Fibroblast of skin of abdomen (primary cell): ENCODE measurements around the gene FBP2.
"Not testable (repeated sequence)": the region's sequence is repeated elsewhere in the genome, so short reads cannot be mapped to it uniquely, and the experiment has no call there.

Experiments
- DNase-seq: peaks from one replicate; pipeline ENCODE4 v3.0.0-alpha.2; 2013

FBP2 gene

DNA sequence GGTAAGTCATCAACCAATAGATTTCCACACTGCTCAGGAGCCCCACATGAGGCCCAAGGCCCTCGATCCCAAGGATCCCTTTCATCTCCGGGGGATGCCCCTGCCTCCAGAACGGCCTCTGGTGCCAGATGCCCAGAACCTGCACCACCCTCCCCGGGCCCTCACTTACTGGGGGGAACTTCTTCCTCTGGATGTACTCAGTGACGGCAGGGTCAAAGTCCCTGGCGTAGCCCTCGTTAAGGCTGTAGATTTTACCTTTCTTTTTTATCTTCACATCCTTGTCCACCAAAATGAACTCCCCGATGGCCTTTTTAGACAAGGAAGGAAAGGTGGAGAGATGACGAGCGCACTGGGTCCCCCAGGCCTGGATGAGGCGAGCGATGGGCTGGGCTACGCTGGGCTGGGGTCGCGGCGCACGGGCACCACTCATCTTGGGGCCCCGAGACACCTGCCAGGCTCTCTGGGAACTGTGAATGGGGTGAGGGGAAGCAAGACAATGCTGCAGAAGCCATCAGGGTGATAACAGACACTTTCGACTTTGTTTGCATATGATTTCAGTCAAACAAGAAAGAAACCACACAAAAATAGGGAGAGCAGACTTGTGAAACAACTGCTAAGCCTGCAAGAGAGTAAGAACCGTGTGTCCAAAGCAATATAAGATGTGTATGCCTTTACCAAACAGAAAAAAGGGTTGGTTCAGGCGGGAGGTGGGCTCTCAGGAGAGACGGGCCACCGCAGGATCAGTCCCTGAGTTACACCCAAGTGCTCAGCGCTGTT, 13.2 kb upstream of the FBP2 start:
- no peak for DNase-seq

DNA sequence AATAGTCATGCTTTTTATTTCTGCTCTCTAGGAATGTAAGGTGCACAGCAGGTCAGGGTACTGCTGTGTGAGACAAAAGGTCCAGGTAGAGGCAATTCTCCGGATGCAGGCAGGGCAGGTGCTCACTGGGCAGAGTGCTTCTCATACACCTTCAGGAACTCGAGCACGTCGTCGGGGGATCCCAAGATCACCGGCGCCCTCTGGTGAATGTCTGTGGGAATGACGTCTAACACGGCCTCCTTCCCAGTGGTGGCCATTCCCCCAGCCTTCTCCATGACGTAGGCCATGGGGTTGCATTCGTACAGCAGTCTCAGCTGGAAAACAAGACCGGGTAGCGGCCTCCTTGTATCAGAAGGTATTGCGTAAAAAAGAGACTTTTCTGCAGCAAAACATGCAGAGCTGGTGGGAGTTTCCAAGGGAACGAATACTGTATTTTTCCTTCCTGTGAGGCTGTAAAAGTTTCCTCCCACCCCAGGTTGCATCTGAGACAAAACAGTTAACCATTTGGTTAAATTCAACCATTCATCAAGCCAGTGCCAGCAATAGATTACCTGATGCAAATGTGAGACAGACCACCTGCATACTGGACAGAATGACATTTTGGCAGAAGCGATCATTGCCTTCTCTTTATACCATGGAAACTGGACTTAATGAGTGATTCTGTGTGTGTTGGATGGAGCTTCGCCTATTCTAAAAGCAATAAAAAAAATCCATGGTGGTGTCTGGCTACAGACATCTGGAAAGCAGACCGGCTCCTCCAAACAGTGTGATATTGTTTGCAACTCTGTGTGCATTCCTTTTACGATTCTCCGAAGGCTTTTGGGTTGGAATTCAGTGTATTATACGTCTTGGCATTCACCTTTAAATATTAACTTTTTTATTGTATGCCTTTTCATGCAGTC, 9.9 kb upstream of the FBP2 start:
- peak; percentile 49 for DNase-seq

DNA sequence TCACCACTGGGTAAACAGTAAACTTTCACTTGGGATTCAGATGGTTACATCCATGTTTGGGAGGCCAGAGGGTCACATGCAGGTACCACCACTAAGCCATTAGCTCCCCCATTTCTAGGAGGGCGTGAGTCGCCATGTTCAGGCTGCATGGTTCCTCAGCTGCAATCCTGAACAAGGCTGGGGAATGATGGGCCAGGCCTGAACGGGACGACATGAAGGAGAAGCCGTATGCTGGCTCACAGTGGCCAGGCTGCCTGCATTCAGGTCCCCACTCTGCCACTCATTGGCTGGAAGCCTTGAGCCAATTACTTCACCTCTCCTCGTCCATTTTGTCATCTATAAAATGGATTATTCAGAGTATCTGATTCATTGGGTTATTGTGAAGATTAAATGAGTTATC, 9.0 kb upstream of the FBP2 start:
- DNase-seq = no peak

DNA sequence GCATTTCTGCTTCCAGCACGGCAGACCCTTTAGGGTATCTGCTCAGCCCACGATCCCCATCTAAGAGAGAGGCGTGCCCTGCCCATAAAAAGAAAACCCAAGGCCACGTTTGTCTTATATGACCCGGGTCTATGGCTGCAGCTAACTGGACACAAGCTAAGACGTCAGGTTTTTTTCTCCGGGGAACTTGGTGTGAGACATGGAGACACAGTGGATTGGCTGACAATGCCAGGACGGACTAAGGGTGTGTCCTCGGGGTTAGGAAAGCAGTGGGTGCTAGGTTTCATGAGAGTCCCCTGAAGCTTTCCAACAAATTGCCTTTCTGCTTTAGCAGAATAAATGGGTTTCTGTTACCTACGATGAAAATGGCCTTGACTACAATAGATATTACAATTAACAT, 7.1 kb upstream of the FBP2 start:
- no peak for DNase-seq

DNA sequence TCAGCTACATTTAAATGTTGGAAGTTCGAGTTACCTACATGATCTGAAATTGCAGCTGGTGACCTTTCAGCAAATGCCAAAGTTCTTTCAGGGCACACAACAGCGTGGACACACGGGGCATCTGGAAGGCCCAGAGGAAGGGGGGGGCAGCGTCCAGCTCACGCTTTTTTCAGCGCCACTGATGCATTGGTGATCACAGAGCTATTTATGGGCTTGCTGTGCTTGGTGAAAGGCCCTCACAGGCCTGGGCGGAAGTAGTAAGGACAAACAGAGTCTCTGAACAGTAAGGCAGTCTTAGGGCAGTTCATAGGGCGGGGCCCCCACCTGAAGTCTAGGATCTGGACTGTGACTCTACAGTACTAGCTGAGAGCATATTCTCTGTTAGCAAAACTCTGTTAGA, 6.6 kb upstream of the FBP2 start:
- no peak for DNase-seq

DNA sequence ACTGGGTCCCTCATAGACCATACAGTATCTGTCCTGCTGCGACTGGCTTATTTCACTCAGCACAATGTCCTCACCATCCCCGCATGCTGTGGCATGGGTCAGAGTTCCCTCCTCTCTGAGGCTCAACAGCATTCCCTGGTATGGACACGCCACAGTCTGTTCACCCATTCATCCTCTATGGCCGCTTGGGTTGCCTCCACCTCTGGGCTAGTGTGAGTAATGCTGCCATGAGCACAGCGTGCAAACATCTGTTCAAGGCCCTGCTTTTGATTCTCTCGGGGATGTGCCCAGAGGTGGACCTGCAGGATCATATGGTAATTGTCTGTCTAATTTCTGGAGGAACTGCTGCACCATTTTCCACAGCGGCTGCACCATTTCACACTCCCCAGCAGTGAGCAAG, 5.5 kb upstream of the FBP2 start:
- DNase-seq = no peak

DNA sequence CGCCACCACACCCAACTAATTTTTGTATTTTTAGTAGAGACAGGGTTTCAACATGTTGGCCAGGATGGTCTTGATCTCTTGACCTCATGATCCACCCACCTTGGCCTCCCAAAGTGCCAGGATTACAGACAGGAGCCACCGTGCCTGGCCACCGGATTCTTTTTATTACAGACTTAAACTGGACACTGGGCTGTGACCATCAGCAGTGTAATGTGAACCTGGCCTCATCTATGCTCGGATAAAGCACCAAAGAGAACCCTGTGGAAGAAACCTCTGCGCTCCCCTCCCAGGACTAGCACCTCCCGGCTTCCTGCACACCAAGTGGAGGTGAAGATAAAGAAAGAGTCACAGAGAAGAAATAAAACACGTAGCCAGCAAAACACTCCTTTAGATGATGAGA, 941 bp downstream of the FBP2 start:
- DNase-seq = not testable (repeated sequence)

DNA sequence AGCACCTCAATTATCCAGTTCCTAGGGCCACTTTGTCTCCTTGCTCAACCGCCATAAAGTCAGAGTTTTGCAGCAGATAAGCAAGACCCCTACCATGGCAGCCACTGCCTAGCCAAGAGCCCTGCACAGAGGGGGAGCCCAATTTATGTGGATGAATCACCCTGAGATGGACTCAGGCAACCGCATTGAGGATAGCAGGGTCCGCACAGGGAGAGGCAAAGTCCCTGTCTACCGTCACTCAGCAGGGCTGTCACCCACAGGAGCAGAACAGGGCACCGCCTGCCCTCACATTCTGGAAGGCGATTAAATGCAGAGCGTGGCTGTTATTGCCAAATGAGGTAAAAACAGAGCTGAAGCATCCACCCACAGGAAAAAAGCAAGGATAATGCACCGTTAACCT, 1.7 kb downstream of the FBP2 start:
- no peak for DNase-seq

DNA sequence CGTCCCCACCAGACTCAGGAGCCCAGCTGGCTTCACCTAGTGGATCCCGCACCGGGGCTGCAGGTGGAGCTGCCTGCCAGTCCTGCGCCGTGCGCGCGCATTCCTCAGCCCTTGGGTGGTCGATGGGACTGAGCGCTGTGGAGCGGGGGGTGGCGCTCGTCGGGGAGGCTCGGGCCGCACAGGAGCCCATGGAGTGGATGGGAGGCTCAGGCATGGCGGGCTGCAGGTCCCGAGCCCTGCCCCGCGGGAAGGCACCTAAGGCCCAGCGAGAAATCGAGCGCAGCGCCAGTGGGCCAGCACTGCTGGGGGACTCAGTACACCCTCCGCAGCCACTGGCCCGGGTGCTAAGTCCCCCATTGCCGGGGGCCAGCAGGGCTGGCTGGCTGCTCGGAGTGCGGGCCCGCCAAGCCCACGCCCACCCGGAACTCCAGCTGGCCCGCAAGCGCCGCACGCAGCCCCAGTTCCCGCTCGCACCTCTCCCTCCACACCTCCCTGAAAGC, 2.5 kb downstream of the FBP2 start:
- DNase-seq = not testable (repeated sequence)

DNA sequence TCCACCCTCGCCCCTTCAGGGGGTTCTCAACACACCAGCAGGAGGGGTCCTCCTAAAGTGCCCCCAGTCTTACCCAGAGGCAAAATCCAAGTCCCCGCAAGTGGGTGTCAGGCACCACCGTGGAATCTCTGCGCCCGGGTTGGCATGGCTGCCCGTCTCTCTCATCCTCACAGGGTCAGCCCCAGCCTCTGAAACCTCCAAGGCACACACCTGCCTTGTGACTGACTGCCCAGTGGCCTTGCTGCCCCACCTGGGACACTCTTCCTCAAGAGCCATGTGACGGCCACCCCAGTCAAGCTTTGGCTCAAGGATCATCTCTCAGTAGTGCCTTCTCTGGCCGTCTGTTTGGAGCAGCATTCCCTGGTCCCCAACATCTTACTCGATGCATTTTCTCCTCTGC, 4.9 kb downstream of the FBP2 start:
- no peak for DNase-seq

DNA sequence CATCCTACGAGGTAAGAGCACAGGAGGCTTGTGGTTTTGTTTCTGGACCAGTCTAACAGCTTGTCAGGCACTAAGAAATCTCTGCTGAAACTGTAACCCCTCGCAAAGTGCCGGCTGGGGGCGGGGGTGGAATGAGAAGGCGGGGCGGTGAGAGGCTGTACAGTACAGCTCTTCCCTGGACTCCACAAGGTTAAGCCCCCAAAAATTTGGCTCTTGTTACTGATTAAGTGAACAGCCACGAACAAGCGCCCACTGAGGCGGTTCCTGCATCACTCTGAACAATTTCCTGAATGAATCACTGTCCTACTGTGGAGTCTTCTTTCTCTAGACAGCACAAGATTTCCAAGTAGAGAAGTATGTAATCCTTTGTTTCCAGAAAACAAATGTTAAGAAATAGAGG, 6.8 kb downstream of the FBP2 start:
- DNase-seq = peak; percentile 48

DNA sequence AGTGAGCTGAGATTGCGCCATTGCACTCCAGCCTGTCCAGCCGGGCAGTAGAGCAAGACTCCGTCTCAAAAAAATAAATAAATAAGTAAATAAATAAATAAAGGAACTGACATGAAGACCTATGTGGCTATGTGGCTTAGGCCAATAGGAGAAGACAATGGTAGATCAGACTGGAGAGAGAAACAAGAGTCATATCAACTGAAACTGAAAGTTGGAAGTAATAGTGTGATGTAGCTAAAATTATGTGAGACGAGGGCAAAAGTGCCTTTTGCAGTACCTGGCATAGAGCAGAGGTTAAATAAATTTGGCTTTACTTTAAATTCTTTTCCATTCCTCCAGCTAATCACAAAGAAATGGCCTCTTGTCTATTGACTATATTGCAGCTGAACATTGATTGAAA, 7.3 kb downstream of the FBP2 start:
- no peak for DNase-seq

DNA sequence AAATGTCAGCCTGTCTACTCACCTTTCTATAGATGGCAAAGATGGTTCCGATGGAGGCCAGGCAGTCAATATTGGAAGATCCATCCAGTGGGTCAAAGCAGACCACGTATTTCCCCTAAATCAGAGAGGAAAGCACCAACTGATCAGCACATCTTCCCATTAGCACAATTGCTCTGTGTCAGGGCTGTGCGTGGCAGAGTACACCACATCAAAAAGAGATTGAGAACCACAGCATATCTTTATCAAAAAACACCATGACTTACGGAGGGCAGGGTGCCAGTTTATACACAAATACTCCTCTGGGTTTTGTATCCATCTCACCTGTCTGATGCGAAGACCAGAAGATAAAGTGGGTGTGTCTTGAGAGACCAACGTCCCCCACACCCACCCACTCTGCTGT, 9.1 kb downstream of the FBP2 start:
- DNase-seq = no peak

DNA sequence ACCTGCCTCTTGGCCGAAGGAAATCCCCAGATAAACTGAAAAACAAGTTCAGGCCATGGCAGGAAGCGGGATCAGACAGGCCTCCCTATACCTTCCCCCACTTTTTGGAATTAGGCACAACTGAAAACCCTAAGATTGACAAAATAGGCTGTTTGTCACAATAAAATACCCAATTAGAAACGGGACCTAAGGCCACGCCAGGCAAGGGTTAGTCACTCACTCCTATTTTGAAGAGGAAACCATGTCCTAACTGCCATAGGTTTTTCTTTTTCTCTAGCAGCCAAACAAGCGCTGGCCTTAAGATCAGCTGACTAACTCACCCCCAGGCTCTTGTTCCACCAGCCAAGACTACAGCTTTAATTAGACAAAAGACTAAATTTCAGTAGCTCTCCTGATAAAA, 11.9 kb downstream of the FBP2 start:
- no peak for DNase-seq

DNA sequence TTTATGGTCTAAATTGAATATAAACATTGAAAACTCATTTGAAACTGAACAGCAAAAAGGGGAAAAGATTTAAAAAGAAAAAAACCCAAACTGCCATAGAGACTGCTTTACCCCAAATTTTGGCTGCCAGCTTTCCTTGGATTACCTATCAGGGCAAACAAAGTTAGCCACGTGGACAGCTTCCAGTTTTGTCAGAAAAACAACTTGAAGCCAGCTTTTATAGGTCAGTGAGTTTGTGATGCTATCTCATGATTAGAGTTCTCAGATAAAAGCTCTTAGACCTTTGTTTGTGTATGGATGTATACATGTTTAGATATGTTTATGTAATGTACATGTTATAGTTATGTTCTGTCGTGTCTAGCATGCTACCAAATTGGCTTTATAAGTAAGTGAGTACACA, 16.1 kb downstream of the FBP2 start:
- DNase-seq = no peak

DNA sequence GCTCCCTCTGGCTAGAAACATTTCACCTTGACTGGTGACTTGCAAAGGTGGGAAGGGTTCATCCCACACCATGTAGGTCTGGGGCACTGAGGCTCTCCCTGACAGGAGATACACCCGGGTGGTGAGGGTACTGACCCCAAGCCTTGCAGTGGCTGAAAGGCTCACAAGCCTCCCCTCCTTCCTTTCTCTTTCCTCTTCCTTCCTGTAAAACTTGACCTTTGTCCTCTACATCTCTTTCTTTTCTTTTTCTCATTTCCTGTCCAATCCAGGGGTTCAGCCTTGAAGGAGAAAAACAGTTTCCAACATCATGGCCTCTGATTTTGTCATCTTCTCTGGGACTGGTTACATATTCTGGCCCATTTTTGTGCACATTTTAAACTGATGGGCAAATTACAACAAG, 16.6 kb downstream of the FBP2 start:
- DNase-seq = no peak

DNA sequence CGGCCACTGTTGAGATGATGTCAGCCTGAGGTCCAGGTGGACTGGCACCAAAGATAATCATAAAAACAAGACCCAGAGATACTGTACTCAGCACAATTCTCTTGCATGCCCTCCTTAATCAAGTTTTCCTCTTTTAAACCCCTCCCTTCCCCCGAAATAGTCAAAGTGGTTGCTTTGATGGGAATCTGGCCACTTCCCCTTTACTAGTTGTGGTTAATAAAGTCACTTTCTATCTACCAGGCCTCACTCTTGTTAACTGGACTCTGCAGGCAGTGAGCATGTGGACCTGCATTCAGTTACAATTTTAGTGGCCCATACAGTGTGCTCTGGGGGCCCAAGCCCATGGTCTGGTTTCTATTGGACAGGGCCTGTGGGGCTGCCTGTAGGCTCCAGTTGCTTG, 17.5 kb downstream of the FBP2 start:
- DNase-seq = no peak

DNA sequence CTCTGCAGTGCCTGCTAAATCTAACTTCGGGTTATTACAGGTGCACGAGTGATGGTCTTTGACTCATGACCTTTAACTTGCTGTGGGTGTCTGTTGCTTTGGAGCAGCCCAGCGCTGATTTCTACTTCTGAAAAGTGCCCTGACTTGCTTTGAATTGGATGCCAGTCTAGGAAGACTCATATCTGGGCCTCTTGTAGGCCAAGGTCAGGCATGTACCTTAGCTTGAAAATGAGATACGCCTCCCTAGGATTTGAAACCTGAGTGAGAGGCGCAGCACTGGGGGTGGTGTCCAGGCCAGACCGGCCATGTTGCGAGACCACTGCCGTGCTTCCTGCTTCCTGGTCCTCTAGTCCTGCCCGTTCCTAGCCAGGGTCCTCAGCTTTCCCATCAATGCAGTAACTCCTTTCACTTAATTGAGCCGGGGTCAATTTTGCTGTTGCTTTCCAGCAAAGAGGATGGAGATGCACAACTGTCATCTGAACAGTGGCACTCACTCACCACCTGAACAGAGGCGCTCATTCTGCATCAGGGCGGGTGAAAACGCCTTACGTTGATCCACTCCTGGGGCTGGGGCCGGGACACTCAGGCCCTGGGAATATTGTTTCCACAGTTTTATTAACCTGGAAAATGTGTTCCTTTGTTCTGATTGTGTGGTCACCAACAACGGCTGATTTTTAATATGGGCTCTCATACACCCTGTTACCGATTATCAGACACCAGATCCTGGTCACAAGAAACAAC, 24.5 kb downstream of the FBP2 start:
- no peak for DNase-seq

DNA sequence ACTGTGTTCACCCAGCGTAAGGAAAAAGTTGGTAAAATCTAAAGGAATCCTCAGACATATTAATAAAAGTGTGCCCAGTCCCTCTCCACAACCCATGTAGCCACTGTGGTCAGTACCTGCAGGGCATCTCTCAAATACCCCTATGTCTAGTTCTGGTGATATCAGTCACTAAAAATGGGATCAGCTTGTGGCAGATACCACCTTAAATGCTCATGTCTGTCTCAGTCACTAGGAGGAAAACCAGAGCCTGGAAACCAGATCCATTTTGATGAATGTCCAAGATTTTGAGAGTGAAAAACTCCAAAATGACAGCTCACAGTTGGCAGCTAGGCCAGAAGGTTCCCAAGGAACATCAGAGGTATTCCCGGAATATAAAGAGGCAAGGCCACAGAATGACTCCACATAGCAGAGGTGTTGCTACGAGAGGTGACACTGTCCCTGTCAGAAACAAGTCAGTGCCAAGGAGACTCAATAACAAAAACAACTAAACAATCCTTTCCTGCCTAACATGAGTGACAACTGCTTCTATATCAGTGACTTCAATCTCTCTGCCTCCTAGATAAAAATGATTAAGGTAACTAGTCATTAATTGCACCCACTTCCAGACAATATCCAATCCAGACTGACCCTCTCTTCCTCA, 25.3 kb downstream of the FBP2 start:
- DNase-seq = no peak

DNA sequence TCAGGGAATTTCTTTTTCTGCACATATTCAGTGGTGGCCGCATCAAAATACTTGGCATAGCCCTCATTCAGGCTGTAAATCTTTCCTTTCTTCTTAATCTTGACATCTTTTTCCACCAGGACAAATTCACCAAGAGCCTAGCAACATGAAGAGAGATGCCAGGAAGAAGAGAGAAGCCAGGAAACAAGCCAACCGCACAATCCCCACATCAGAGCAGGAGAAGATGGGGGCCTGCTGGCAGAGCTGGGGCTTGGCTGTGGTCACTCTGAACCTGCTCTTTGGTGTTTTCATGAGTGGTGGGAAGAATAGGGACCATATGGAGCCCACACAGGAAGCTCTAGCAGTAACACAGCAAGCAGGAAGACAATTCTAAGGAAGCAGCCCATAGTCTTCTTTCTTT, 26.4 kb downstream of the FBP2 start:
- no peak for DNase-seq

DNA sequence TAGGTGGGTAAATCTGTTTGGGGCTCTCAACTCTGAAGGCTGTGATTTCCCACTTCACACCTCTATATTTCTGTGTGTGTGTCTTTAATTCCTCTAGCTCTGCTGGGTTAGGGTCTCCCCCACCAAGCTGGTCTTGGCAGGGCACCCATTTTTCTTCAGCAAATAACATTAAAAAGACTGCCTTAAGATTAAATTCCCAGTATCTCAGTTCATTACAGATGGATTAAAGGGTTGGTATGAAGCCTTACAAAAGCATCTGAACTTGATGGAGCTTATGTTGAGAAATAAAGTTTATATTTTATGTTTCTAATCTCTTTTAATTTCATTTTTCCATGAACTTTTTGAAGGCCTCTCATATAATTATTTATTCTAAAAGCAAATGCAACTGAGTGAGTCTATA, 27.1 kb downstream of the FBP2 start:
- DNase-seq = no peak

DNA sequence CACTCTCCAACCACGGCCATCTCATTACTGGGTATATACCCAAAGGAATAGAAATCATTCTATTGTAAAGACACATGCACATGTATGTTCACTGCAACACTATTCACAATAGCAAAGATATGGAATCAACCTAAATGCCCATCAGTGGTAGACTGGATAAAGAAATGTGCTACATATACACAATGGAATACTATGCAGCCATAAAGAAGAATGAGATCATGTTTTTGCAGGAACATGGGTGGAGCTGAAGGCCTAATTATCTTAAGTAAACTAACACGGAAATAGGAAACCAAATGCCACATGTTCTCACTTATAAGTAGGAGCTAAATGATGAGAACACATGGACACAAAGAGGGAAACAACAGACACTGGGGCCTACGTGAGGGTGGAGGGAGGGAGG, 29.3 kb downstream of the FBP2 start:
- DNase-seq = not testable (repeated sequence)

DNA sequence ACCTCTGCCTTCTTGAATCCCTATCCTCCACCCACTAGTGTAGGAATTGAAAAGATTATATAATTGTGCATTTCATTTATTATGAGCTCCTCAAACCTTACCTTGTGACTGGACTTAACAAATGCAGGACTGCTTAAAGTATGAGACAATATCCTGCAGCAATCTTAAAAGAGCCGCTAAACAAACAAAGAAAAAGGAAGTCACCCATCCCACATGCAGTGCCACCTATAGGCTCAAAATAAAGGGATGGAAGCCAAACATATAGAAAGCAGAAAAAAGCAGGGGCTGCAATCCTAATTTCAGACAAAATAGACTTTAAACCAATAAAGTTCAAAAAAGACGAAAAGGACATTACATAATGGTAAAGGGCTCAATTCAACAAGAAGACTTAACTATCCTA, 30.1 kb downstream of the FBP2 start:
- DNase-seq = no peak
